Measurements from ENCODE around the gene TRIM42. TPM values are rescaled to one million over a fixed set of nuclear protein-coding genes. Genes with fewer than 3 reads are reported as not detected.

TRIM42 gene
- total RNA-seq, 1 donor from 2014 or later: not detected

GRCh38 chr3:140711390-140712035 lies 33.6 kb downstream of the TRIM42 start:
- FAIRE-seq (no peak), DNase-seq (ENCODE audit: low read depth) (no peak)
- H3K36me3 ChIP-seq (ENCODE audit: control insufficient read depth, insufficient read depth, low read length): no peaks in the 10 kb centered on the region
- no peaks in the 10 kb centered on the region for H3K27me3 ChIP-seq (ENCODE audit: control insufficient read depth, insufficient read depth, low read length)
- H3K4me3 ChIP-seq (ENCODE audit: low read depth, low read length): no peak overlapping the region
- no peak for TF ChIP-seq CTCF (IDR thresholded peaks at IDR 0.05; ENCODE audit: insufficient read depth, low read length, severe bottlenecking)

DNA sequence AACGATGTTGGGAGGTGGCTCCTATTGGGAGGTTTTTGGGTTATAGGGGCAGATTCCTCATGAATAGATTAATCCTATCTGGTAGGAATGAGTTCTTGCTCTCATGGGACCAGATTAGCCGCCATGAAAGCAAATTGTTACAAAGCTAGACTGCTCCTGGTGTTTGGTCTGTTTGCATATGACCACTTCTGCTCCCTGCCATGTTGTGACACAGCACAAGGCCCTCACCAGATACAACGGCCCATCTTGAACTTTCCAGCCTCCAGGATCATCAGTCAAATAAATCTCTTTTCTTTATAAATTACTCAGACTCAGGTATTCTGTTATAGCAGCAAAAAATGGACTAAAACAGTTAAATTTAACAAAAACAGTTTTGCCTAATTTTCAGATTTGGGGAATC lies 34.4 kb downstream of the TRIM42 start:
- TF ChIP-seq CTCF (IDR thresholded peaks at IDR 0.05; ENCODE audit: insufficient read depth, low read length, severe bottlenecking): no peak
- Histone ChIP-seq H3K36me3 (ENCODE audit: control insufficient read depth, insufficient read depth, low read length) (no peaks in the 10 kb centered on the region), H3K27me3 (ENCODE audit: control insufficient read depth, insufficient read depth, low read length) (no peaks in the 10 kb centered on the region), H3K4me3 (ENCODE audit: low read depth, low read length) (no peak overlapping the region)
- no peak for DNase-seq (ENCODE audit: low read depth)
- no peak for FAIRE-seq

DNA sequence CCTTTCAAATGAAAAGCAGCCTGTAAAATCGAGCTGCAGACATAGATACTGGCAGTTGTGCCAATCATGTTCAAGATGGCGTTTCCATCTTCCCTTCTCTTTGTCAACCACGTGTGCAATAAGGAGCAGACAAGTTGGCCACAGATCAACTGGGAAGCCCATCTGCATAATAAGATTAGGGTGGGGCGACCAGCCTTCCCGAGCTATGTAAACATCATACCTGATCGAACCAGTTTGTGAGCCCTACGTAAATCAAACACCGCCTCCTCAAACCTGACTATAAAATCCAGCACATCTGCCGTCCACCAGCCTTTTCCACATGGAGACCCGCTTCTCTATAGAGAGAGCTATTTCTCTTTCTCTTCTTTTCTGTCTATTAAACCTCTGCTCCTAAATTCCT lies 37.2 kb downstream of the TRIM42 start:
- DNase-seq (ENCODE audit: low read depth) (peak; percentile 52), FAIRE-seq (no peak)
- H3K4me3 ChIP-seq (ENCODE audit: low read depth, low read length): no peak overlapping the region
- no peaks in the 10 kb centered on the region for H3K27me3 ChIP-seq (ENCODE audit: control insufficient read depth, insufficient read depth, low read length)
- no peak for TF ChIP-seq CTCF (IDR thresholded peaks at IDR 0.05; ENCODE audit: insufficient read depth, low read length, severe bottlenecking)
- no peaks in the 10 kb centered on the region for H3K36me3 ChIP-seq (ENCODE audit: control insufficient read depth, insufficient read depth, low read length)

DNA sequence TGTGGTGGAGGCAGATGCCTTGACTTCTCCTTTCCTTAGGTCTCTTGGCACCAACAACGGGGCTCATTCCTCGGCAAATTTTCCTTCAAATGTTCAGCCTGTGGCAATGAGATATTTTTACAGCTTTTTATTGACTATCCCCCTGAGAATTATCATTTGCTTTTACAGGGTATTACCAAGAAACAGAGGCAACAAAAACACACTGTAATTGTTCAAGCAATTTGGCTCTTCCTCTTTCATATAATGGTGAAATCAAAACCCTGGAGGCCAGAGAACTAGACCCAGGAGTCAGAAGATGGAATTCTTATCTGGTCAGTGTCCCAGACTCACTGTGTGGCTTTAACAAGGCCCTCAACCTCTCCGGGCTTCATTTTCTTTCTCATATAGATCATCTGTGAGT lies 40.1 kb downstream of the TRIM42 start:
- no peaks in the 10 kb centered on the region for H3K27me3 ChIP-seq (ENCODE audit: control insufficient read depth, insufficient read depth, low read length)
- no peak overlapping the region for H3K4me3 ChIP-seq (ENCODE audit: low read depth, low read length)
- FAIRE-seq (no peak), DNase-seq (ENCODE audit: low read depth) (no peak)
- no peaks in the 10 kb centered on the region for H3K36me3 ChIP-seq (ENCODE audit: control insufficient read depth, insufficient read depth, low read length)
- no peak for TF ChIP-seq CTCF (IDR thresholded peaks at IDR 0.05; ENCODE audit: insufficient read depth, low read length, severe bottlenecking)

- no peak for TF ChIP-seq CTCF (IDR thresholded peaks at IDR 0.05; ENCODE audit: insufficient read depth, low read length, severe bottlenecking)
- DNase-seq (ENCODE audit: low read depth): no peak
- no peak for FAIRE-seq
- Histone ChIP-seq H3K36me3 (ENCODE audit: control insufficient read depth, insufficient read depth, low read length) (no peaks in the 10 kb centered on the region), H3K27me3 (ENCODE audit: control insufficient read depth, insufficient read depth, low read length) (no peaks in the 10 kb centered on the region), H3K4me3 (ENCODE audit: low read depth, low read length) (no peak overlapping the region)
Observed at GRCh38 chr3:140719841-140720614, 42.2 kb downstream of the TRIM42 start.

Measured in bronchial epithelial cell (primary cell).